Smooth muscle cell (in vitro differentiated cells): ENCODE data around the gene RPL29. TPM values are rescaled to one million over a fixed set of nuclear protein-coding genes. Genes with fewer than 3 reads are reported as not detected.
A peak's percentile ranks its signal among the peaks of the same experiment; 100 is the strongest.
"Not testable (repeated sequence)": the region's sequence is repeated elsewhere in the genome, so short reads cannot be mapped to it uniquely, and the experiment has no call there.

ENCODE experiments used
- DNase-seq: peaks from one replicate; lab custom pipeline; 2025; ENCODE audit not compliant: unreplicated experiment; lab: John Stamatoyannopoulos, UW
- H2AFZ ChIP-seq: fragments of 200-600 bp; sonication (generic); 2 replicates; pipeline ENCODE4 v1.6.0; 2016; ENCODE audit warnings: antibody characterized with exemption, low read depth, mild to moderate bottlenecking
- H3F3A ChIP-seq: fragments of 200-600 bp; sonication (generic); 2 replicates; pipeline ENCODE4 v1.6.0; 2017; ENCODE audit warnings: antibody characterized with exemption, low read depth
- H3K27ac ChIP-seq: fragments of 200-600 bp; sonication (generic); 2 replicates; pipeline ENCODE4 v1.5.1; 2016; ENCODE audit warnings: low read depth, mild to moderate bottlenecking
- H3K27me3 ChIP-seq: fragments of 200-600 bp; sonication (generic); 2 replicates; pipeline ENCODE4 v1.6.1; 2016; ENCODE audit warnings: low read depth, mild to moderate bottlenecking
- H3K36me3 ChIP-seq: fragments of 200-600 bp; sonication (generic); 2 replicates; pipeline ENCODE4 v1.5.1; 2016; ENCODE audit warnings: low read depth
- H3K4me1 ChIP-seq: fragments of 200-600 bp; sonication (generic); 2 replicates; pipeline ENCODE4 v1.5.1; 2016; ENCODE audit warnings: low read depth
- H3K4me2 ChIP-seq: fragments of 200-600 bp; sonication (generic); 2 replicates; pipeline ENCODE4 v1.6.0; 2016; ENCODE audit warnings: mild to moderate bottlenecking
- H3K4me3 ChIP-seq: fragments of 200-600 bp; sonication (generic); 2 replicates; pipeline ENCODE4 v1.5.1; 2016; ENCODE audit warnings: mild to moderate bottlenecking
- H3K79me2 ChIP-seq: fragments of 200-600 bp; sonication (generic); 2 replicates; pipeline ENCODE4 v1.6.0; 2016; ENCODE audit warnings: low read depth, mild to moderate bottlenecking
- H3K9ac ChIP-seq: fragments of 200-600 bp; sonication (generic); 2 replicates; pipeline ENCODE4 v1.6.0; 2016; ENCODE audit warnings: low read depth
- H3K9me3 ChIP-seq: fragments of 200-600 bp; sonication (generic); replicated peaks from 2 replicates; pipeline ENCODE4 v1.5.1; 2016; ENCODE audit warnings: low read depth
- H4K20me1 ChIP-seq: fragments of 200-600 bp; sonication (generic); 2 replicates; pipeline ENCODE4 v1.6.0; 2016; ENCODE audit warnings: low read depth
- WGBS: methylation state at CpG from one replicate; pipeline ENCODE4 v1.1.7; 2016; ENCODE audit warnings: low lambda C conversion rate; 5-methylcytosine and 5-hydroxymethylcytosine counted together
- polyA plus RNA-seq: library from polyadenylated mRNA; unstranded; fragments of >200 nt; fragmentation: Nextera tagmentation; extraction: Ambion mirVana; gene quantifications from 2 replicates; pipeline ENCODE4 v1.2.1, GENCODE V29; 2016
- total RNA-seq: library from RNA; depleted of rRNA; stranded (reverse); fragments of >200 nt; gene quantifications from 2 replicates; pipeline ENCODE4 v1.2.3, GENCODE V29; 2014
- TF ChIP-seq, protein P1 (sequence below): fragments of 200-600 bp; sonication (generic); IDR thresholded peaks from 2 replicates; pipeline ENCODE4 v1.5.1; 2017; ENCODE audit warnings: borderline replicate concordance, mild to moderate bottlenecking, antibody characterized with exemption; ENCODE audit not compliant: insufficient read depth, poor library complexity, severe bottlenecking

Gene RPL29
- 1,004 and 1,042 TPM in 2 replicates for total RNA-seq
- polyA plus RNA-seq, result 708 and 743 TPM in 2 replicates

DNA sequence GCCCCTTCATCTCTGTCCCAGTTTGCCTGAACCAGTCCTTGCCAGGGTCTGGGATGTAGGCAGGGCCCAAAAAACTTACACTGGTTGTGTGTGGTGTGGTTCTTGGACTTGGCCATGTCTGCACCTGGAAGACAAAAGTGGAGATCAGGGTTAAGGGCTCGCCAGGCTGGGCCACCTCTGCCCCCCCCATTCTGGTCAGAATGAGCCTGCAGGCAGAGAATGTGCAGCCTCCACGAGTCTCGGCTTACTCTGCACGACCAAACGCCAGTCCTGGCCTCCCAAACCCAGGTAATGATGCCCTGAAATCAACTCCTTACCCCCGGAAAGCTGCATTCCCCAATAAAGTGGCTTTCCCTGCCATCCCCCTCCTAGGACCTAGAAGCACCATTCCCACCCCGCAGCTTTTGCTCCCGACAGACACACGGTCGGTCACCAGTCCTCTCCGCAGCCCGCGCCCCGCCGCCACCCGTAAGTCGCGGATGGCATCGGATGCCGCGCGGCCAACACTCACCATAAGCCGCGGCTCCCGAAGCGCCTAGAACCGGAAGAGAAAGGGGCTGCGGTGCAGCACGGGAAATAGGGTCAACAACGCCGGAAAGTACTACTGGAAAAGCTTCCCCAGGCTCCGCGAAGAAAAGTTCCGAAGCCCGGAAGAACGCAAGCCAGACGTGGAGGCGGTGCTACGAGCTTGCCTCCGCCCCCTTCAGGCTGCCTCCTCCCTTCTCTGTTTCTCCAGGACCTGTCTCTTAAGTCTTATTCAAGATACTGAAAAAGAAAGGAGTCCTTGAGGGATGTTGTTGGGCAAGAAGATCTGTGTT, at the start of gene RPL29:
Gene RPL29, minus strand, starts transcription at position 550 of the 818 bp plus-strand sequence. Its CDS starts 434 bp downstream, at position 116.
- Histone ChIP-seq H4K20me1 (peaks cover 21% of the 10 kb centered on the region), H3K27me3 (no peaks in the 10 kb centered on the region), H3K79me2 (peaks cover 27% of the 10 kb centered on the region), H3K36me3 (no peaks in the 10 kb centered on the region), H3K4me1 (peaks cover 11% of the 10 kb centered on the region), H3K4me2 (peak within 1 kb of the TSS; percentile 97), H3K4me3 (peak within 1 kb of the TSS; percentile 80), H3K27ac (peak within 1 kb of the TSS; percentile 85), H3F3A (peaks cover 24% of the 10 kb centered on the region), H2AFZ (no peak within 1 kb of the TSS), H3K9me3 (no peaks in the 10 kb centered on the region), H3K9ac (peak within 1 kb of the TSS; percentile 96)
- WGBS, result under 1% methylated on average over 39 of the region's 40 CpGs
- DNase-seq, result peak; percentile 34
- TF ChIP-seq, protein P1, sequence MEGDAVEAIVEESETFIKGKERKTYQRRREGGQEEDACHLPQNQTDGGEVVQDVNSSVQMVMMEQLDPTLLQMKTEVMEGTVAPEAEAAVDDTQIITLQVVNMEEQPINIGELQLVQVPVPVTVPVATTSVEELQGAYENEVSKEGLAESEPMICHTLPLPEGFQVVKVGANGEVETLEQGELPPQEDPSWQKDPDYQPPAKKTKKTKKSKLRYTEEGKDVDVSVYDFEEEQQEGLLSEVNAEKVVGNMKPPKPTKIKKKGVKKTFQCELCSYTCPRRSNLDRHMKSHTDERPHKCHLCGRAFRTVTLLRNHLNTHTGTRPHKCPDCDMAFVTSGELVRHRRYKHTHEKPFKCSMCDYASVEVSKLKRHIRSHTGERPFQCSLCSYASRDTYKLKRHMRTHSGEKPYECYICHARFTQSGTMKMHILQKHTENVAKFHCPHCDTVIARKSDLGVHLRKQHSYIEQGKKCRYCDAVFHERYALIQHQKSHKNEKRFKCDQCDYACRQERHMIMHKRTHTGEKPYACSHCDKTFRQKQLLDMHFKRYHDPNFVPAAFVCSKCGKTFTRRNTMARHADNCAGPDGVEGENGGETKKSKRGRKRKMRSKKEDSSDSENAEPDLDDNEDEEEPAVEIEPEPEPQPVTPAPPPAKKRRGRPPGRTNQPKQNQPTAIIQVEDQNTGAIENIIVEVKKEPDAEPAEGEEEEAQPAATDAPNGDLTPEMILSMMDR, result no peak

DNA sequence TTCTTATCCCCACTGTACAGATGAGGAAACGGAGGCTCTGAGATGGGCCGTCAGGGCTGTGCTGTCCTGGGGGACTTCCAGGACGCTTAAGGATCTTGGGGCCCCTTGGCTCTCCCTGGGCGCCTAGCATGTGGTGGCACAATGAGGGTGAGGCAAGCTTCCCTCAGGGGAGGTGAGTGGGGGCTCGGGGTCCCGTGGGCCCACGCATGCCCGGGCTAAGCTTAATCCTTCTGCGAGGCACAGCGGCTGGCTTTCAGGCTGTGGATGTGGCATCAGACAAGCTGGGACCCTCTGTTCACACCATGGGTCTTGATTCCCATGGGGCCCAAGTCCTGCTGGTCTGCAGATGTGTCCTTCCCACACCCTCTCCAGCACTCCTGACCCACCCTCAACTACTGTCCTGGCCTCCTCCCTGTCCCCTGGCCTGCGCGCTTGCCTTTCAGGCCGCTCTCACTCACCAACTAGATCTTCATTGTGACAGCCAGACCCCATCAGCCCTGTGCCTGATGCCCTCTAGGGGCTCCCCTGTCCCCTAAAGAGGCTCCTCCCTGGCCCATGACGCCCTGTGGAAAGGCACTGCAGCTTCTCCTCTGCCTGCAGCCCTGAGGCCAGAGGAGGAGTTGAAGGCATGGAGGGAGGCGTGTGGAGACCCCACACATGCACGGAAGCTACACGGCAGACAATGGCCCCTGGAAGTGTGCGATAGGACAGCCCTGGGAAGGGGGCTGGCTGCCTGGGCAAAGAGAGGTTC, 49.3 kb upstream of the RPL29 start:
- peaks cover 1% of the 10 kb centered on the region for H3K79me2 ChIP-seq
- H3F3A ChIP-seq, result peaks cover 22% of the 10 kb centered on the region
- no peak overlapping the region for H2AFZ ChIP-seq
- TF ChIP-seq, protein P1, result no peak
- H3K27ac ChIP-seq, result peak overlapping the region; percentile 100
- no peak for DNase-seq
- H3K4me2 ChIP-seq, result peak overlapping the region; percentile 62
- no peak overlapping the region for H3K4me3 ChIP-seq
- H3K36me3 ChIP-seq, result no peaks in the 10 kb centered on the region
- H3K4me1 ChIP-seq, result peaks cover 6% of the 10 kb centered on the region
- H3K27me3 ChIP-seq, result no peaks in the 10 kb centered on the region
- no peaks in the 10 kb centered on the region for H3K9me3 ChIP-seq
- WGBS, result 90% methylated on average over 18 of the region's 18 CpGs
- no peaks in the 10 kb centered on the region for H4K20me1 ChIP-seq
- peak overlapping the region; percentile 81 for H3K9ac ChIP-seq

DNA sequence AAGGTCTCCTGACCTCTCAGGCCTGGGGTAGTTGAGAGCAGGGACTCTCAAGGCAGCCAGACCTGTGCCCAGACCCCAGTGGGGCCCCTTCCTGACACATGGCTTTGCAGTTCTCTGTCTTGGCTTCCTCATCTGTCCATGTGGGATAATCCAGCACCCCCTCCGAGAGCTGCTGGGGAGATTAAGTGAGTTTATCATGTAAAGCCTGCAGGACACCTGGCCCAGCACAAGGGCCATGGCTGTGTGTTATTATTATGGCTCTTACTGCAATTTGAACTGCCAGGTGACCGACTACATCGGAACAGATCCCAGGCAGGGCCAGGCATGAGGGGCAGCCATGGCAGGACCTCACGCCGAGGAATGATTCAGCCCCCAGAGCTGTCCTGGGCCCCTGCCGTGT, 48.1 kb upstream of the RPL29 start:
- WGBS, result 74% methylated on average over 6 of the region's 6 CpGs
- no peak overlapping the region for H2AFZ ChIP-seq
- no peaks in the 10 kb centered on the region for H4K20me1 ChIP-seq
- DNase-seq, result no peak
- no peak overlapping the region for H3K4me2 ChIP-seq
- TF ChIP-seq, protein P1, result no peak
- peaks cover 6% of the 10 kb centered on the region for H3K4me1 ChIP-seq
- no peaks in the 10 kb centered on the region for H3K79me2 ChIP-seq
- no peak overlapping the region for H3K4me3 ChIP-seq
- no peaks in the 10 kb centered on the region for H3K27me3 ChIP-seq
- H3K9ac ChIP-seq, result peak overlapping the region; percentile 7
- peak overlapping the region; percentile 100 for H3K27ac ChIP-seq
- no peaks in the 10 kb centered on the region for H3K9me3 ChIP-seq
- no peaks in the 10 kb centered on the region for H3K36me3 ChIP-seq
- peaks cover 11% of the 10 kb centered on the region for H3F3A ChIP-seq

DNA sequence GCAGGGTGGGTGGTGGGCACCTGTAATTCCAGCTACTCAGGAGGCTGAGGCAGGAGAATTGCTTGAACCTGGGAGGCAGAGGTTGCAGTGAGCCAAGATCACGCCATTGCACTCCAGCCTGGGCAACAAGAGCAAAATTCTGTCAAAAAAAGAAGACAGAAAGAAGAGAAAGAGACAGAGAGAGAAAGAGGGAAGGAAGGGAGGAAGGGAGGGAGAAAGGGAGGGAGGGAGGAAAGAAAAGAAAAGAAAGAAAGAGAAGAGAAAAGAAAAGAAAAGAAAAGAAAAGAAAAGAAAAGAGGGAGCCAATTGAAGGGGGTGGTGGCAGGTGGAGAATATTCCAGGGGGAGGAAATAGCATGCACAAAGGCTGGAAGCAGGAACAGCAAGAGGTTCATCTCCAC, 47.3 kb upstream of the RPL29 start:
- not testable (repeated sequence) for H4K20me1 ChIP-seq, H3K79me2 ChIP-seq, H3K27me3 ChIP-seq, H3K4me2 ChIP-seq, H2AFZ ChIP-seq, H3K4me3 ChIP-seq, H3K4me1 ChIP-seq, H3K9ac ChIP-seq, H3F3A ChIP-seq, DNase-seq, H3K36me3 ChIP-seq, H3K27ac ChIP-seq, H3K9me3 ChIP-seq
- 100% methylated on average over 1 of the region's 1 CpG for WGBS
